Esophagus muscularis mucosa (tissue), 4 donors: ENCODE data around the gene CD244.

Experiments used
- EP300 ChIP-seq: sonication (generic); formaldehyde crosslinking; IDR thresholded peaks from one replicate; pipeline ENCODE4 v1.6.1; 2017; ENCODE audit warnings: antibody characterized with exemption
- POLR2A ChIP-seq: fragments of 450-650 bp; IDR thresholded peaks from one replicate; pipeline ENCODE4 v1.6.1; 2017; ENCODE audit warnings: antibody characterized with exemption, moderate library complexity, mild to moderate bottlenecking, low read depth
- TF ChIP-seq, protein P1 (sequence below), 3 experiments: fragments of 200-600 bp in 2 of 3; fragments of 450-650 bp in 1 of 3; sonication (generic) in 2 of 3; IDR thresholded peaks; one replicate each; pipeline ENCODE4 v1.5.1; 2017 to 2019; ENCODE audit warnings: antibody characterized with exemption in 3 of 3, mild to moderate bottlenecking in 2 of 3, moderate library complexity in 1 of 3

DNA sequence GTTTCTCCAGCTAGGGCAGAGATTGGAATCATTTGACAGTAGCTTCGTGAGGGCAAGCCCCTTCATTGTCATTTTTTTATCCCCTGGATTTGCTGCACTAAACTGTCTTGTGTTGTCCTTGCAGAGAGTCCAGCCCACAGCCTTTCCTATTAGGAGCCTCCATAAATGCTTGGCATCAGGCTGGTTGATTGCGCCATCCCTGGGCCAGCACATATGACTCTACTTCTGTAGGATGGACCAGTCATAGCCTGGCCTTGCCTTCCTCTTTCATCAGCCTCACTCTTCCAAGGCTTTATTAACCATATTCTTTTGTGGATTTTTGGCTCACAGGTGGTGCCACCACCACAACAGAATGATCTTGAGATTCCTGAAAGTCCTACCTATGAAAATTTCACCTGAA is 35.3 kb downstream of the CD244 start:
- TF ChIP-seq, protein P1, sequence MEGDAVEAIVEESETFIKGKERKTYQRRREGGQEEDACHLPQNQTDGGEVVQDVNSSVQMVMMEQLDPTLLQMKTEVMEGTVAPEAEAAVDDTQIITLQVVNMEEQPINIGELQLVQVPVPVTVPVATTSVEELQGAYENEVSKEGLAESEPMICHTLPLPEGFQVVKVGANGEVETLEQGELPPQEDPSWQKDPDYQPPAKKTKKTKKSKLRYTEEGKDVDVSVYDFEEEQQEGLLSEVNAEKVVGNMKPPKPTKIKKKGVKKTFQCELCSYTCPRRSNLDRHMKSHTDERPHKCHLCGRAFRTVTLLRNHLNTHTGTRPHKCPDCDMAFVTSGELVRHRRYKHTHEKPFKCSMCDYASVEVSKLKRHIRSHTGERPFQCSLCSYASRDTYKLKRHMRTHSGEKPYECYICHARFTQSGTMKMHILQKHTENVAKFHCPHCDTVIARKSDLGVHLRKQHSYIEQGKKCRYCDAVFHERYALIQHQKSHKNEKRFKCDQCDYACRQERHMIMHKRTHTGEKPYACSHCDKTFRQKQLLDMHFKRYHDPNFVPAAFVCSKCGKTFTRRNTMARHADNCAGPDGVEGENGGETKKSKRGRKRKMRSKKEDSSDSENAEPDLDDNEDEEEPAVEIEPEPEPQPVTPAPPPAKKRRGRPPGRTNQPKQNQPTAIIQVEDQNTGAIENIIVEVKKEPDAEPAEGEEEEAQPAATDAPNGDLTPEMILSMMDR (IDR thresholded peaks at IDR 0.05), result no peak
- no peak for TF ChIP-seq POLR2A
- no peak for TF ChIP-seq EP300
